NCI-H128 (cell line): ENCODE results near the gene PPP1R14B.
A peak's percentile ranks its signal among the peaks of the same experiment; 100 is the strongest.

Experiments
- DNase-seq: peaks from one replicate; lab custom pipeline; 2025; ENCODE audit not compliant: unreplicated experiment; lab: John Stamatoyannopoulos, UW

PPP1R14B gene

GRCh38 chr11:64231546-64231945 lies 15.2 kb downstream of the PPP1R14B start:
- DNase-seq = no peak

GRCh38 chr11:64230985-64231365 lies 15.8 kb downstream of the PPP1R14B start:
- no peak for DNase-seq

GRCh38 chr11:64230171-64230984 lies 16.4 kb downstream of the PPP1R14B start, which contains the start of gene DNAJC4:
DNAJC4 (plus strand) TSS chr11:64230548; CDS start chr11:64230855, 307 bp downstream.
- peak; percentile 92 for DNase-seq

- DNase-seq = no peak
Observed at GRCh38 chr11:64229744-64230170, 17.0 kb downstream of the PPP1R14B start.

- DNase-seq = no peak
Observed at GRCh38 chr11:64229090-64229743, 17.5 kb downstream of the PPP1R14B start.

GRCh38 chr11:64227405-64227956 lies 19.3 kb downstream of the PPP1R14B start:
- DNase-seq = no peak

- DNase-seq = peak; percentile 18
Observed at GRCh38 chr11:64226507-64227051, 20.2 kb downstream of the PPP1R14B start.

GRCh38 chr11:64225608-64226506 lies 20.9 kb downstream of the PPP1R14B start, which contains the start of the genes NUDT22 and TRPT1:
NUDT22 (plus strand) TSS chr11:64226274; CDS start chr11:64226653, 379 bp downstream.
TRPT1 (minus strand) TSS chr11:64226186; CDS start chr11:64225860, 326 bp downstream.
- peak; percentile 79 for DNase-seq

- no peak for DNase-seq
Observed at GRCh38 chr11:64224891-64225607, 21.7 kb downstream of the PPP1R14B start.

GRCh38 chr11:64224151-64224890 lies 22.4 kb downstream of the PPP1R14B start:
- DNase-seq = no peak

- no peak for DNase-seq
Observed at GRCh38 chr11:64223001-64223651, 23.6 kb downstream of the PPP1R14B start.

GRCh38 chr11:64222651-64223000 lies 24.1 kb downstream of the PPP1R14B start:
- DNase-seq = no peak

- no peak for DNase-seq
Observed at GRCh38 chr11:64220798-64221197, 25.9 kb downstream of the PPP1R14B start.

GRCh38 chr11:64220271-64220670 lies 26.5 kb downstream of the PPP1R14B start:
- DNase-seq = no peak

- DNase-seq = no peak
Observed at GRCh38 chr11:64219755-64220154, 27.0 kb downstream of the PPP1R14B start.

GRCh38 chr11:64219354-64219684 lies 27.4 kb downstream of the PPP1R14B start:
- DNase-seq = no peak

- no peak for DNase-seq
Observed at GRCh38 chr11:64218628-64219353, 28.0 kb downstream of the PPP1R14B start.

GRCh38 chr11:64216879-64217278 lies 29.9 kb downstream of the PPP1R14B start:
- no peak for DNase-seq
